Colonic mucosa (tissue), 4 donors: ENCODE measurements around the gene CNPPD1. TPM values are rescaled to one million over a fixed set of nuclear protein-coding genes. Genes with fewer than 3 reads are reported as not detected.

Experiments
- DNase-seq: peaks from one replicate; pipeline ENCODE4 v3.0.0-alpha.2; 2020
- H3K27ac ChIP-seq: fragments of 200-600 bp; one replicate; pipeline ENCODE4 v1.8.0; 2021
- H3K27me3 ChIP-seq: fragments of 200-600 bp; one replicate; pipeline ENCODE4 v1.8.0; 2021
- H3K36me3 ChIP-seq: fragments of 200-600 bp; one replicate; pipeline ENCODE4 v1.8.0; 2021
- H3K4me1 ChIP-seq: fragments of 200-600 bp; one replicate; pipeline ENCODE4 v1.8.0; 2021; ENCODE audit warnings: mild to moderate bottlenecking
- H3K4me3 ChIP-seq: fragments of 200-600 bp; one replicate; pipeline ENCODE4 v1.8.0; 2021
- H3K9ac ChIP-seq, 2 donors: one replicate each; pipeline ENCODE4 v1.7.0; 2013; ENCODE audit warnings: control low read depth in 2 of 2, low read depth in 2 of 2, low read length in 2 of 2
- H3K9me3 ChIP-seq: fragments of 200-600 bp; one replicate; pipeline ENCODE4 v1.8.0; 2021
- CTCF ChIP-seq: fragments of 200-600 bp; IDR thresholded peaks from one replicate; pipeline ENCODE4 v1.8.0; 2022; ENCODE audit warnings: antibody characterized with exemption, mild to moderate bottlenecking
- intact Hi-C: fragments of 100-400 bp; cut with DNase I; formaldehyde crosslinking; loops from one replicate; pipeline ENCODE4 v1.14.1; 2022
- total RNA-seq, 2 donors: library from RNA; stranded (reverse); fragmentation: NEBNext Ultra II Directional in 1 of 2; extraction: Animal tissue kit (Norgen Biotek cat#: 25700) in 1 of 2; gene quantifications; one replicate each; pipeline ENCODE4 v1.2.1, GENCODE V29; 2021
- donor health status: healthy.
- donor health status: DM: no; HTN: no; CAD: no.
- donor health status: DM: no; HTN: no; CAD: no.

CNPPD1 gene
- total RNA-seq, 2 donors from 2014 or later, result 80.7 to 98.2 TPM

DNA sequence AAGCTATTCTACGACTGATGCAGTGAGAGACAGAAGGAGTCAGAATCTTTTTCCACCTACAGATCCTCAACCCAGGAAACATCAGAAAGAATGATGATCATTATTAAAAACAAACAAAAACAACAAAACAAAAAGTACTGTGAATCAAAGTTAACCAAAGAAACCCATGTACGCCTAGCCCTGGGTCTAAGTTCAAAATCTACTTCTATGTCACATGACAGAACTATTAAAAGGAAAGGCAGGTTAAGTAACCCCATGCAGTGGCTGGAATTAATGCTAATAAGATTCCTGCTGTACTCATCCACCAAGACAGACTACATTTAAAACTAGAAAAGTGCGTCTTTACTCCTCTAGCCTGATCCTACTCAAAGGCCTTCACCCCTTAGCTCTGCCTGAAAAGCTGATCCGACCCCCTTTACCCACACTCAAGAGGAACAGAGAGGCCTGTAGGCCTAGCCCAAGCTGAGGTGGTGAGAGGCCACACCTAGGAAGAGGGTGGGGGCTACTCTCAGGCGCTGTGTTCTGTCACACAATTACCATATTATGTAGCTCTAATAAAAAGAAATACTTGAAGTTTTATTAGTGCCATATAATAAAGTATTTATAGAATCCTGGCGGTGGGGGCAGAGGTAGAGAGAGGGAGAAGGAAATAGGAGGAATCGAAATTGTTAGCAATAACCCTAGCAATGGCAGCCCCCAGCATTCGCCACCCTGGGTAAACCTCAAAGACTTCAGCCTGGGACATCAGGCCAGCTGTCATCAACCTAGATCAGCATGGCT is 53.2 kb downstream of the CNPPD1 start:
- no peak for TF ChIP-seq CTCF
- intact Hi-C loops, result loop anchor here (5.0 kb wide), 1 partner anchor 66 kb away; no protein-coding TSS in a partner anchor
- Histone ChIP-seq H3K27ac (peak overlapping the region; percentile 81), H3K27me3 (no peaks in the 10 kb centered on the region), H3K4me1 (peaks cover 17% of the 10 kb centered on the region), H3K4me3 (no peak overlapping the region), H3K9me3 (no peaks in the 10 kb centered on the region), H3K36me3 (no peaks in the 10 kb centered on the region), H3K9ac (peak overlapping the region in 1 of 2 donors; percentile 78)
- DNase-seq, result peak; percentile 58

DNA sequence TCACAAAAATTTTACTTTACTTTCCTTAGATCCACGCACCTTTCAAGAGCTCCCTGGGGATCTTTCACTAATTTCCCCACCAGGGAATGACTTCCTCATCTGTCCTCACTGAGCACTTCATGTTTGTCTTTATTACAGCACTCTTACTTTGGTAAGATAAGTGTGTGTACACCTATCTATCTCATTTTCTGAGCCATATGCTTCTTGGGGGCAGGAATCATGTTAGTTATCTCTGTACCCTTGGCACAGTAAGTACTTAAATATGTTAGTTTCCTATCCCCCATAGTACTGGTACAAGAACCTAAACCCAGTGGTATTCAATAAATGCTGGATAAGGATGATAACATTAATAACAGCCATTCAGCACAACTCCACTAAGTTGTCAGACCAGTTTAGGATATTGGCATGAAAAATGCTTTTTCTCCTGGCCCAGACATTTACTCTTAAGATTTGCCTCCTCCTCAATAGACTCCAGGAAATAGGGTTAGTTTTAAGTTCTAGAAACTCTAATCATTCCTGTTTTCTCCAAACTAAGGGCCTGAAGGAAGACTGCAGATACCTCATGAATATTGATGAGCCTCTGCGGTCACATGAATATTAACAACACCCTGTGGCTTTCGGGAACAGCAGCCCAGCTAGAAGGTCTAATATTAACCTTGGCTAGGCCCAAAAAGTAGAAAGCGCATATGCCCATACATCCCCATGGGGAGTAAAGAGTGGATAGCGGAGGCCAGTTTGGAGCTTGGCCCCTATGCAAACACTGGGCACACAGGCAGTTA is 54.3 kb downstream of the CNPPD1 start:
- DNase-seq, result no peak
- intact Hi-C loops, result loop anchor here (5.0 kb wide), 1 partner anchor 65 kb away; no protein-coding TSS in a partner anchor
- no peak overlapping the region for H3K4me3 ChIP-seq

More for the DNA sequence above, 54.3 kb downstream of the CNPPD1 start:
- Histone ChIP-seq H3K36me3 (no peaks in the 10 kb centered on the region), H3K9ac (peak overlapping the region in 1 of 2 donors; percentile 78), H3K27ac (peak overlapping the region; percentile 81), H3K27me3 (no peaks in the 10 kb centered on the region), H3K9me3 (no peaks in the 10 kb centered on the region), H3K4me1 (peaks cover 20% of the 10 kb centered on the region)
- TF ChIP-seq CTCF, result no peak

Other genes with a start within 250 kb of the CNPPD1 start
- gene CDK5R2, start 217.3 kb downstream of the CNPPD1 start, total RNA-seq, result under 1 TPM; 0.30 to 0.56 TPM
- gene FEV, start 191.7 kb downstream of the CNPPD1 start, total RNA-seq, result 1 to 10 TPM; 2.9 to 6.5 TPM
- gene CRYBA2, start 183.5 kb downstream of the CNPPD1 start, total RNA-seq, result 1 to 10 TPM; 3.4 to 5.5 TPM
- 1 to 10 TPM in 1 of 2 donors, under 1 TPM in 1; 0.05 to 1.6 TPM for gene CFAP65, start 135.4 kb downstream of the CNPPD1 start, total RNA-seq
- gene IHH, start 116.0 kb downstream of the CNPPD1 start, total RNA-seq, result 100 to 1,000 TPM in 1 of 2 donors, 10 to 100 TPM in 1; 82.2 to 103 TPM
- gene NHEJ1, start 16.1 kb downstream of the CNPPD1 start, total RNA-seq, result 10 to 100 TPM; 30.7 to 51.1 TPM
- gene SLC23A3, start 6.9 kb downstream of the CNPPD1 start, total RNA-seq, result 10 to 100 TPM in 1 of 2 donors, 1 to 10 TPM in 1; 4.7 to 13.8 TPM
- gene RETREG2, start 1.4 kb upstream of the CNPPD1 start, total RNA-seq, result 100 to 1,000 TPM in 1 of 2 donors, 10 to 100 TPM in 1; 94.4 to 116 TPM
- gene ZFAND2B, start 29.9 kb upstream of the CNPPD1 start, total RNA-seq, result 10 to 100 TPM; 65.5 to 74.6 TPM
- 10 to 100 TPM; 16.9 to 27.1 TPM for gene ABCB6, start 42.0 kb upstream of the CNPPD1 start, total RNA-seq
- gene ATG9A, start 52.7 kb upstream of the CNPPD1 start, total RNA-seq, result 10 to 100 TPM; 56.4 to 63.8 TPM
- gene ANKZF1, start 52.9 kb upstream of the CNPPD1 start, total RNA-seq, result 10 to 100 TPM; 56.7 to 67.1 TPM
- gene GLB1L, start 68.5 kb upstream of the CNPPD1 start, total RNA-seq, result 1 to 10 TPM; 2.1 to 2.5 TPM
- 10 to 100 TPM; 30.1 to 35.8 TPM for gene STK16, start 68.6 kb upstream of the CNPPD1 start, total RNA-seq
- not detected for gene TUBA4B, start 76.3 kb upstream of the CNPPD1 start, total RNA-seq
- gene TUBA4A, start 77.0 kb upstream of the CNPPD1 start, total RNA-seq, result 100 to 1,000 TPM in 1 of 2 donors, 10 to 100 TPM in 1; 68.4 to 149 TPM
- 10 to 100 TPM; 65.8 to 71.1 TPM for gene DNAJB2, start 102.4 kb upstream of the CNPPD1 start, total RNA-seq
- gene PTPRN, start 132.5 kb upstream of the CNPPD1 start, total RNA-seq, result 1 to 10 TPM; 1.9 to 2.0 TPM
- gene RESP18, start 155.8 kb upstream of the CNPPD1 start, total RNA-seq, result not detected
- 10 to 100 TPM; 96.1 to 96.7 TPM for gene DNPEP, start 211.0 kb upstream of the CNPPD1 start, total RNA-seq
- 100 to 1,000 TPM in 1 of 2 donors, 10 to 100 TPM in 1; 24.0 to 917 TPM for gene DES, start 241.5 kb upstream of the CNPPD1 start, total RNA-seq